ENCODE data around the gene ATP12A.

Gene ATP12A

DNA sequence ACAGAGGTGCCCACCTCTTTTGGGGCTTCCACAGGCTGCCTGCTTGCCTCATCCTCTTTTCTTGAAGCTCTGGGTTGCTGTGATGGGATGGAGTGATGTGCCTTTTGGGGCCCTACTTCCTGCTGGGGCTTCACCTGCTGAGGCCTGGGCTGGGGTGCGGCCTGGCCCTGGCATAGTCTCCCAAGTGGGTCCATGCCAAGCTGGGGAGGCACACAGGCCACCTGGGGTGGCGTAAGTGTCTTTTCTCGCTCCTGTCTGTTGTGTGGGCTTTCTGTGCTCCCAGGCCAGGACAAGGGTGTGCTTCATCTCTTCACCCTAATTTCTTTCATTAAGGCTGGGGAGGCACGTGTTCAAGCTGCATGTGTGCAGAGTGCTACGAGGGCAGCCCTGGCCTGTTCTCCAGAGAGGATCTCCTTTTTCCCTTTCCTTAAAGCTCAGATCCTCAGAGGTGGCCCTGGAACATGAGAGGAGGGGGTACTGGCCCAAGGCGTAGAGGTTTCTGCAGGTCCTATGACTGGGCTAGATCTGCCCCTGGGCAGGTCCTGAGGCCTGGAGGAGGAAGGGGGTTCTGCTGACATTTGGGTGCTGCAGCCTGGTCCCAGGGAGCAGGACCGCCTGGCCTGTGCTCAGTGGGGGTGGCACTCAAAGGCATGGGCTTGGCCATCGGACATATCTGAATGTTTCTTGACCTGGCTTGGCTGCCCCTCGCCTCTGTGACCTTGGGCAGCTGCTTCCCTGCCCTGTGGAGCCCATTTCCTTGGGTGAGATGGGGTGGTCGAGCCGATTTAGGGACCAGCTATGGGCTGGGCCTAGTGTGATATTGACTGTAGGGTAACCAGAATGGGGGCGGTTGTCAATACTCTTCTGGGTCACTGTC is 60.0 kb downstream of the ATP12A start:
- TF ChIP-seq, protein P1, sequence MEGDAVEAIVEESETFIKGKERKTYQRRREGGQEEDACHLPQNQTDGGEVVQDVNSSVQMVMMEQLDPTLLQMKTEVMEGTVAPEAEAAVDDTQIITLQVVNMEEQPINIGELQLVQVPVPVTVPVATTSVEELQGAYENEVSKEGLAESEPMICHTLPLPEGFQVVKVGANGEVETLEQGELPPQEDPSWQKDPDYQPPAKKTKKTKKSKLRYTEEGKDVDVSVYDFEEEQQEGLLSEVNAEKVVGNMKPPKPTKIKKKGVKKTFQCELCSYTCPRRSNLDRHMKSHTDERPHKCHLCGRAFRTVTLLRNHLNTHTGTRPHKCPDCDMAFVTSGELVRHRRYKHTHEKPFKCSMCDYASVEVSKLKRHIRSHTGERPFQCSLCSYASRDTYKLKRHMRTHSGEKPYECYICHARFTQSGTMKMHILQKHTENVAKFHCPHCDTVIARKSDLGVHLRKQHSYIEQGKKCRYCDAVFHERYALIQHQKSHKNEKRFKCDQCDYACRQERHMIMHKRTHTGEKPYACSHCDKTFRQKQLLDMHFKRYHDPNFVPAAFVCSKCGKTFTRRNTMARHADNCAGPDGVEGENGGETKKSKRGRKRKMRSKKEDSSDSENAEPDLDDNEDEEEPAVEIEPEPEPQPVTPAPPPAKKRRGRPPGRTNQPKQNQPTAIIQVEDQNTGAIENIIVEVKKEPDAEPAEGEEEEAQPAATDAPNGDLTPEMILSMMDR (IDR thresholded peaks at IDR 0.05): no peak

- TF ChIP-seq, protein P1 (IDR thresholded peaks at IDR 0.05): peak; percentile 12; the same call in 1 of the 2 replicates
Observed at GRCh38 chr13:24741016-24741662, 60.9 kb downstream of the ATP12A start.

DNA sequence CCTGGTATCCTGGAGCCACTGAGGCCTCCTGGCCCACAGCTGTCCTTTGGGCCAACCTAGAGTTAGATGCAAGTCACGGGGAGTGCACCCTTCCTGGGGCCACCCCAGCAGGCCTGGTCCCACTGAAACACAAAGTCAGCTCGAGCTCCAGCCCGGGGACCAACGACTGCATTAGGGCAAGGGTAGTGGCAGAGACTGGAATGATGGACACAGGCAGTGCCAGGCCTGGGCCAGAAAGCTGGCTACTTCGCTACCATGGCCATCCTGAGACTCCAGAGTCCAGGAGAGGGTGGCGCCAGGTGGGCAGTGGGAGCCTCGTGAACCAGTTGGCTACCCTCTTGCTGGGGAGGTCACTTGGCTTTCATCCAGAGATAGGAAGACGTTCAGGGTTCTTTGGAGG is 61.6 kb downstream of the ATP12A start:
- TF ChIP-seq, protein P1 (IDR thresholded peaks at IDR 0.05): no peak

DNA sequence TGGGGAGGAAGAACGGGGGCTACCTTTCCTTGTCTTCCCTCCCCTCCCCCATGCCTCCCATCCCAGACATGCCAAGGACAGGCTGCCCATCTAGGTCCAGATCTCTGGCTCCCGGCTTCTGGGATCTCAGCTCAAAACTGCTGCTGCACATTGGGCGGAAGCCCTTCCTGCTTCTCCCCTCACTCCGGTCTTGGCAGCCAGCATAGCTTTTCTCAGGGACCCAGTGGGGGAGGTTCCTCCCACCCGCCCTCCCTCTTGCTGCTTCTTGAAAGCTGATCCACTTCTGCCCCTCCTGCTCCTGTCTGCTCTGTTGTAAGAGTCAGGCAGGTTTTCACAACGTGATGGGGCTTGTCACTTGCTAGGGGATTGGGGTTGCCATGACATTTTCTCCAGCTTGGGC is 62.1 kb downstream of the ATP12A start:
- TF ChIP-seq, protein P1 (IDR thresholded peaks at IDR 0.05): no peak

- TF ChIP-seq, protein P1 (IDR thresholded peaks at IDR 0.05): no peak
Observed at GRCh38 chr13:24742977-24743376, 62.8 kb downstream of the ATP12A start.

DNA sequence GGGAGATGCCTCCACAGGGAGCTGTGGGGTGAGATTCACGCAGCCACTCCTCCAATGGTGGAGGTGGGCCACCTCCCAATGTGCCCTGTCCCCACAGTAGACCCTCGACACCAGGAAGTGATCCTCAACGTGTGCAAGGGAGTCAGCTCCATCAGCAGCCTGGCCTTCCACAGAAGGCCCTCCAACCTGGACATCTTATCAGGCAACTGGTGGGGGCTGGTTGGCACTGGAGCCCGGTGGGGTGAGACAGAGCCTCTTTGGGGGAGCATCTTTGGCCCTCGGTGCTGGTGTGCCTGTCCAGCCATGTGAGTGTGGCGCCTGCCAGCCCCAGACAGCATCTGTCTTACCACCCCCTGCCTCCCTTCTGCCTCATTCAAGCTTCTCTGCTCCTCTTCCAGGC is 64.0 kb downstream of the ATP12A start:
- TF ChIP-seq, protein P1 (IDR thresholded peaks at IDR 0.05): no peak

GRCh38 chr13:24745516-24745860 is 65.3 kb downstream of the ATP12A start:
- TF ChIP-seq, protein P1 (IDR thresholded peaks at IDR 0.05): no peak
